HFFc6 (cell line): ENCODE results near the gene NANOS2. TPM values are rescaled to one million over a fixed set of nuclear protein-coding genes. Genes with fewer than 3 reads are reported as not detected.
A peak's percentile ranks its signal among the peaks of the same experiment; 100 is the strongest.

Experiments used
- DNase-seq: peaks from one replicate; pipeline ENCODE4 v3.0.0-alpha.2; 2018
- H3K27ac Mint-ChIP-seq: 2 replicates; pipeline ENCODE4 v1.8.0; 2020; ENCODE audit warnings: mild to moderate bottlenecking, mixed read lengths
- H3K27me3 Mint-ChIP-seq: 2 replicates; pipeline ENCODE4 v1.8.0; 2021; ENCODE audit warnings: mild to moderate bottlenecking, moderate library complexity, mixed read lengths; ENCODE audit not compliant: insufficient read depth
- H3K36me3 Mint-ChIP-seq: 2 replicates; pipeline ENCODE4 v1.8.0; 2021; ENCODE audit warnings: low read depth, mixed read lengths
- H3K4me1 Mint-ChIP-seq: 2 replicates; pipeline ENCODE4 v1.8.0; 2020; ENCODE audit warnings: low read depth, mixed read lengths
- H3K4me3 Mint-ChIP-seq: 2 replicates; pipeline ENCODE4 v1.8.0; 2020; ENCODE audit warnings: mild to moderate bottlenecking, moderate library complexity, mixed read lengths
- H3K9me3 Mint-ChIP-seq: 2 replicates; pipeline ENCODE4 v1.8.0; 2020; ENCODE audit warnings: mild to moderate bottlenecking, mixed read lengths
- CTCF ChIP-seq: fragments of 200-600 bp; sonication (generic); IDR thresholded peaks from 2 replicates; pipeline ENCODE4 v1.5.0; 2021; ENCODE audit warnings: antibody characterized with exemption, mild to moderate bottlenecking
- total RNA-seq, 6 experiments: library from RNA; stranded (reverse); fragmentation: NEBNext Ultra II Directional; extraction: Animal tissue kit (Norgen Biotek cat#: 25700); gene quantifications; 2 replicates in 1 of 6; 3 replicates in 5 of 6; pipeline ENCODE4 v1.2.3, GENCODE V29; 2021

Gene NANOS2
- total RNA-seq, 6 experiments from 2014 or later = not detected

- peak within 1 kb of the TSS; percentile 99 for H3K27ac Mint-ChIP-seq
- peak; percentile 71 for TF ChIP-seq CTCF
- DNase-seq = no peak
- H3K36me3 Mint-ChIP-seq = peaks cover 14% of the 10 kb centered on the region
- H3K4me1 Mint-ChIP-seq = peaks cover 9% of the 10 kb centered on the region; the same call in 1 of the 2 replicates
- peak within 1 kb of the TSS; percentile 99 for H3K4me3 Mint-ChIP-seq
- H3K9me3 Mint-ChIP-seq = no peaks in the 10 kb centered on the region
- peaks cover 39% of the 10 kb centered on the region for H3K27me3 Mint-ChIP-seq
Observed at GRCh38 chr19:45863840-45864628, 50.5 kb downstream of the NANOS2 start, which contains the start of gene FOXA3. FOXA3 (plus strand) TSS chr19:45864326; CDS start chr19:45864457, 131 bp downstream.

GRCh38 chr19:45863335-45863839 lies 51.2 kb downstream of the NANOS2 start:
- peaks cover 39% of the 10 kb centered on the region for H3K27me3 Mint-ChIP-seq
- no peak for DNase-seq
- peaks cover 9% of the 10 kb centered on the region; the same call in 1 of the 2 replicates for H3K4me1 Mint-ChIP-seq
- H3K4me3 Mint-ChIP-seq = peak overlapping the region; percentile 99
- H3K9me3 Mint-ChIP-seq = no peaks in the 10 kb centered on the region
- peak overlapping the region; percentile 99 for H3K27ac Mint-ChIP-seq
- TF ChIP-seq CTCF = no peak
- peaks cover 19% of the 10 kb centered on the region for H3K36me3 Mint-ChIP-seq

Other genes with a start within 250 kb of the NANOS2 start
- 1 to 10 TPM in 1 of 6 experiments, under 1 TPM in 5; 0.31 to 1.1 (median 0.68) TPM for gene GIPR, start 246.6 kb downstream of the NANOS2 start, total RNA-seq
- 100 to 1,000 TPM; 470 to 573 (median 517) TPM for gene SNRPD2, start 222.8 kb downstream of the NANOS2 start, total RNA-seq
- gene QPCTL, start 222.1 kb downstream of the NANOS2 start, total RNA-seq = 10 to 100 TPM; 17.6 to 31.5 (median 19.9) TPM
- gene FBXO46, start 183.9 kb downstream of the NANOS2 start, total RNA-seq = 10 to 100 TPM in 4 of 6 experiments, 1 to 10 TPM in 2; 8.4 to 14.5 (median 11.0) TPM
- not detected for gene MEIOSIN, start 181.3 kb downstream of the NANOS2 start, total RNA-seq
- 10 to 100 TPM; 14.0 to 15.1 (median 14.4) TPM for gene SIX5, start 145.5 kb downstream of the NANOS2 start, total RNA-seq
- gene DMPK, start 132.3 kb downstream of the NANOS2 start, total RNA-seq = 100 to 1,000 TPM in 4 of 6 experiments, 10 to 100 TPM in 2; 85.5 to 144 (median 102) TPM
- gene DMWD, start 121.9 kb downstream of the NANOS2 start, total RNA-seq = 10 to 100 TPM; 53.4 to 63.2 (median 55.3) TPM
- gene RSPH6A, start 99.5 kb downstream of the NANOS2 start, total RNA-seq = under 1 TPM in 1 of 6 experiments, not detected in 5; 0.07 TPM
- 10 to 100 TPM; 59.6 to 74.8 (median 66.0) TPM for gene SYMPK, start 51.6 kb downstream of the NANOS2 start, total RNA-seq
- not detected for gene FOXA3, start 50.5 kb downstream of the NANOS2 start, total RNA-seq
- gene IRF2BP1, start 28.6 kb downstream of the NANOS2 start, total RNA-seq = 10 to 100 TPM; 19.3 to 25.0 (median 21.8) TPM
- 10 to 100 TPM; 10.2 to 11.2 (median 10.5) TPM for gene MYPOP, start 12.2 kb downstream of the NANOS2 start, total RNA-seq
- under 1 TPM in 4 of 6 experiments, not detected in 2; 0.03 to 0.14 (median 0.10) TPM for gene NOVA2, start 59.1 kb upstream of the NANOS2 start, total RNA-seq
- 10 to 100 TPM in 3 of 6 experiments, 1 to 10 TPM in 3; 8.6 to 13.1 (median 11.0) TPM for gene CCDC61, start 80.7 kb upstream of the NANOS2 start, total RNA-seq
- gene PGLYRP1, start 108.3 kb upstream of the NANOS2 start, total RNA-seq = not detected
- not detected for gene IGFL4, start 126.2 kb upstream of the NANOS2 start, total RNA-seq
- gene IGFL3, start 209.9 kb upstream of the NANOS2 start, total RNA-seq = not detected
- not detected for gene IGFL2, start 233.5 kb upstream of the NANOS2 start, total RNA-seq